ENCODE results near the gene ZDHHC6.
"Not testable (repeated sequence)": the region's sequence is repeated elsewhere in the genome, so short reads cannot be mapped to it uniquely, and the experiment has no call there.

Gene ZDHHC6

GRCh38 chr10:112404617-112405016 lies 42.1 kb downstream of the ZDHHC6 start:
- Histone ChIP-seq H3K9me3 (ENCODE audit: control insufficient read depth, low read length) (no peaks in the 10 kb centered on the region), H3K4me1 (ENCODE audit: control insufficient read depth, insufficient read depth, low read length) (peaks cover 22% of the 10 kb centered on the region), H3K36me3 (ENCODE audit: control insufficient read depth, insufficient read depth, low read length) (peaks cover 6% of the 10 kb centered on the region), H3K9ac (ENCODE audit: low read length) (no peak overlapping the region), H3K27me3 (ENCODE audit: control insufficient read depth, insufficient read depth, low read length) (no peaks in the 10 kb centered on the region), H3K4me3 (ENCODE audit: low read length) (no peak overlapping the region)

DNA sequence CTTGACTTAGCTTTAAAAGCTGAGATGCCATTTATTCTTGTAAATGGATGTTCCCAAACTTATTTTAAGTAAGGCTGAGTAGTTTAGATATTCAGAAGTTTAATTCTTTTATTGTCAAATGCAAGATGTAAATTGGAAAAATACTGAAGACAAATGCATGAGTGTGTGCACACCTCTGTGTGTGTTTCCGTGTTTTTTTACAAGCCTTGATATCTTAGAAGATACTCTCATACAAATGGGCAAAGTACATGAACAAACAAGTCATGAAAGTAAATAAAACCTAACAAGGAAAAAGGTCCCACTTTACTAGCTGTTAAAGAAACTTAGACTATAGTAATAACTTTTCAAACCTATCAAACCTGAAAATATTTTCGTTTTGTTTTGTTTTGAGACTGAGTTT lies 43.8 kb downstream of the ZDHHC6 start:
- no peak overlapping the region for H3K9ac ChIP-seq (ENCODE audit: low read length)
- peaks cover 22% of the 10 kb centered on the region for H3K4me1 ChIP-seq (ENCODE audit: control insufficient read depth, insufficient read depth, low read length)
- no peak overlapping the region for H3K4me3 ChIP-seq (ENCODE audit: low read length)
- no peaks in the 10 kb centered on the region for H3K9me3 ChIP-seq (ENCODE audit: control insufficient read depth, low read length)
- no peaks in the 10 kb centered on the region for H3K27me3 ChIP-seq (ENCODE audit: control insufficient read depth, insufficient read depth, low read length)
- peaks cover 6% of the 10 kb centered on the region for H3K36me3 ChIP-seq (ENCODE audit: control insufficient read depth, insufficient read depth, low read length)

- Histone ChIP-seq H3K9me3 (ENCODE audit: control insufficient read depth, low read length) (no peaks in the 10 kb centered on the region), H3K36me3 (ENCODE audit: control insufficient read depth, insufficient read depth, low read length) (no peaks in the 10 kb centered on the region), H3K27me3 (ENCODE audit: control insufficient read depth, insufficient read depth, low read length) (no peaks in the 10 kb centered on the region), H3K4me3 (ENCODE audit: low read length) (no peak overlapping the region), H3K9ac (ENCODE audit: low read length) (no peak overlapping the region), H3K4me1 (ENCODE audit: control insufficient read depth, insufficient read depth, low read length) (peaks cover 27% of the 10 kb centered on the region)
Observed at GRCh38 chr10:112397592-112397991, 49.1 kb downstream of the ZDHHC6 start.

DNA sequence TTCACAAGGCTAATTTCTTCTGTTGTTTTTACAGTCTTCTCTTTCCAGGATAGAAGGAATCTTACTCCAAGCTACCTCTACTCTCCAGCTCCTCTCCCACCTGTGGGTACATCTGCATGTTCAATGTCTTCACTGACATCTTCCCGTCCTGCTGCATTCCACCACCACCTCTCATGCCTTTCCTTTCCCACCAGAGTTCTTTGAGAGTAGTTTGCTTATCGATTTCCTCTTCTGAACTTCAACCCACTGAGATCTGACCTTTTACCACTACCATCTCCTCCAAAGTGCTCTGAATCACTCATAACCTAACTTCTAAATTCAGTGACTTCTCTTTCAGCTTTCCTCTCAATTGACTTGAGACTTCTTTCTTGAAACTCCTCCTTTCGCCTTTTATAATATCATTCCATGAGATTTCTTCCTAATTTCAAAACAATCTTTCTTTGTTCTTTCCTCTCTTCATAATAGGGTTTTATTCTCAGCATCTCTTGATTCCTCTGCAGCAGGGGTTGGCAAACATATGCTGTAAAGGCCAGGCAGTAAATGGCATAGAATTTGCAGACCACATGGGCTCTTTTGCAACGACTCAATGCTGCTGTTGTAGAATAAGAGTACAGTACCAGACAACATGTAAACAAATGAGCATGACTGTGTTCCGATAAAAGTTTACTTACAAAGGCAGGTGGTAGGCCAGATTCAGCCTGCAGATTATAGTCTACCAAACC lies 50.7 kb downstream of the ZDHHC6 start:
- no peak overlapping the region for H3K4me3 ChIP-seq (ENCODE audit: low read length)
- peaks cover 23% of the 10 kb centered on the region for H3K4me1 ChIP-seq (ENCODE audit: control insufficient read depth, insufficient read depth, low read length)
- H3K9ac ChIP-seq (ENCODE audit: low read length), result no peak overlapping the region
- H3K36me3 ChIP-seq (ENCODE audit: control insufficient read depth, insufficient read depth, low read length), result no peaks in the 10 kb centered on the region
- no peaks in the 10 kb centered on the region for H3K27me3 ChIP-seq (ENCODE audit: control insufficient read depth, insufficient read depth, low read length)
- no peaks in the 10 kb centered on the region for H3K9me3 ChIP-seq (ENCODE audit: control insufficient read depth, low read length)

DNA sequence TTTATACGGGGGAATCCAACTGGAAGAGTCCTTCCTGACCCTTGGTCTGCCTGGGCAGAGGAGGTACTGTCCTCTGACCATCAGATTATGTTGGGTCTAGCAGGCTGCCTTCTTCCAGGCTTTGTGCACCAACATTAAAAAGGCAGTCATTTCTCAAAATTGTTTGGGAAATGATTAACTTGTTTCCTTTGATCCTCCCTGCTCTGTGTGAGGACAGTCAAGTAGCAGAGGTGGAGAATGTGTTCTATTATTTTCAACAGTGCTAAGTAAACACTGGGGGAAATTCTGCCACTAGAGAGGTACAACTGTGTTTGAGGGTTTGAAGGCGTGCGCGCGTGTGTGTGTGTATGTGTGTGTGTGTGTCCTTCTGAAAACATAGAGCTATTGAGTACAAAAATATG lies 52.2 kb downstream of the ZDHHC6 start:
- Histone ChIP-seq H3K36me3 (ENCODE audit: control insufficient read depth, insufficient read depth, low read length) (no peaks in the 10 kb centered on the region), H3K4me1 (ENCODE audit: control insufficient read depth, insufficient read depth, low read length) (peaks cover 26% of the 10 kb centered on the region), H3K9me3 (ENCODE audit: control insufficient read depth, low read length) (no peaks in the 10 kb centered on the region), H3K9ac (ENCODE audit: low read length) (no peak overlapping the region), H3K27me3 (ENCODE audit: control insufficient read depth, insufficient read depth, low read length) (no peaks in the 10 kb centered on the region), H3K4me3 (ENCODE audit: low read length) (no peak overlapping the region)

- Histone ChIP-seq H3K27me3 (ENCODE audit: control insufficient read depth, insufficient read depth, low read length) (no peaks in the 10 kb centered on the region), H3K4me3 (ENCODE audit: low read length) (no peak overlapping the region), H3K4me1 (ENCODE audit: control insufficient read depth, insufficient read depth, low read length) (peaks cover 32% of the 10 kb centered on the region), H3K9me3 (ENCODE audit: control insufficient read depth, low read length) (no peaks in the 10 kb centered on the region), H3K9ac (ENCODE audit: low read length) (no peak overlapping the region), H3K36me3 (ENCODE audit: control insufficient read depth, insufficient read depth, low read length) (no peaks in the 10 kb centered on the region)
Observed at GRCh38 chr10:112393827-112394226, 52.9 kb downstream of the ZDHHC6 start.

- no peaks in the 10 kb centered on the region for H3K36me3 ChIP-seq (ENCODE audit: control insufficient read depth, insufficient read depth, low read length)
- no peak overlapping the region for H3K9ac ChIP-seq (ENCODE audit: low read length)
- no peaks in the 10 kb centered on the region for H3K9me3 ChIP-seq (ENCODE audit: control insufficient read depth, low read length)
- H3K4me3 ChIP-seq (ENCODE audit: low read length), result no peak overlapping the region
- no peaks in the 10 kb centered on the region for H3K27me3 ChIP-seq (ENCODE audit: control insufficient read depth, insufficient read depth, low read length)
- peaks cover 37% of the 10 kb centered on the region for H3K4me1 ChIP-seq (ENCODE audit: control insufficient read depth, insufficient read depth, low read length)
Observed at GRCh38 chr10:112393341-112393740, 53.4 kb downstream of the ZDHHC6 start.

DNA sequence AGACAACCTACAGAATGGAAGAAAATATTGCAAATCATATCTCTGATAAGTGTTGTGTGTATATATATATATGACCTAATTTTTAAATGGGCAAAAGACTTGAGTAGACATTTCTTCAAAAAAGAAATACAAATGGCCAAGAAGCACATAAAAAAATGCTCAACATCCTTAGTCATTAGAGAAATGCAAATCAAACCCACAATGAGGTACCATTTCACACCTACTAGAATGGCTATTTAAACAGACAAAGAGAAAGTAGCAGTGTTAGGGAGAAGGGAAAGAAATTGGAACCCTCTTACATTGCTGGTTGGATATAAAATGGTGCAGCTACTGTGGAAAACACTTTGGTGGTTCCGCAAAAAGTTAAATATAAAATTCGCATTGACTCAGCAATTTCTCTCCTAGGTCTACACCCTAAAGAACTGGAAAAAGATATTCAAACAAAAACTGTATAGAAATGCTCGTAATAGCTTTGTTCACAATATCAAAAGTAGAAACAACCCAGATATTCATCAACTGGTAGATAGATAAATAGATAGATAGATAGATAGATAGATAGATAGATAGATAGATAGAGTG lies 56.5 kb downstream of the ZDHHC6 start:
- H3K4me1 ChIP-seq (ENCODE audit: control insufficient read depth, insufficient read depth, low read length), result peaks cover 43% of the 10 kb centered on the region
- H3K9me3 ChIP-seq (ENCODE audit: control insufficient read depth, low read length), result no peaks in the 10 kb centered on the region
- no peaks in the 10 kb centered on the region for H3K27me3 ChIP-seq (ENCODE audit: control insufficient read depth, insufficient read depth, low read length)
- no peak overlapping the region for H3K4me3 ChIP-seq (ENCODE audit: low read length)
- H3K9ac ChIP-seq (ENCODE audit: low read length), result no peak overlapping the region
- no peaks in the 10 kb centered on the region for H3K36me3 ChIP-seq (ENCODE audit: control insufficient read depth, insufficient read depth, low read length)

- no peaks in the 10 kb centered on the region for H3K27me3 ChIP-seq (ENCODE audit: control insufficient read depth, insufficient read depth, low read length)
- H3K9me3 ChIP-seq (ENCODE audit: control insufficient read depth, low read length), result no peaks in the 10 kb centered on the region
- H3K4me3 ChIP-seq (ENCODE audit: low read length), result no peak overlapping the region
- H3K9ac ChIP-seq (ENCODE audit: low read length), result no peak overlapping the region
- peaks cover 43% of the 10 kb centered on the region for H3K4me1 ChIP-seq (ENCODE audit: control insufficient read depth, insufficient read depth, low read length)
- H3K36me3 ChIP-seq (ENCODE audit: control insufficient read depth, insufficient read depth, low read length), result no peaks in the 10 kb centered on the region
Observed at GRCh38 chr10:112389271-112389822, 57.4 kb downstream of the ZDHHC6 start.

GRCh38 chr10:112388548-112388947 lies 58.2 kb downstream of the ZDHHC6 start:
- Histone ChIP-seq H3K36me3 (ENCODE audit: control insufficient read depth, insufficient read depth, low read length) (no peaks in the 10 kb centered on the region), H3K4me1 (ENCODE audit: control insufficient read depth, insufficient read depth, low read length) (peaks cover 44% of the 10 kb centered on the region), H3K4me3 (ENCODE audit: low read length) (no peak overlapping the region), H3K27me3 (ENCODE audit: control insufficient read depth, insufficient read depth, low read length) (no peaks in the 10 kb centered on the region), H3K9ac (ENCODE audit: low read length) (no peak overlapping the region), H3K9me3 (ENCODE audit: control insufficient read depth, low read length) (no peaks in the 10 kb centered on the region)

DNA sequence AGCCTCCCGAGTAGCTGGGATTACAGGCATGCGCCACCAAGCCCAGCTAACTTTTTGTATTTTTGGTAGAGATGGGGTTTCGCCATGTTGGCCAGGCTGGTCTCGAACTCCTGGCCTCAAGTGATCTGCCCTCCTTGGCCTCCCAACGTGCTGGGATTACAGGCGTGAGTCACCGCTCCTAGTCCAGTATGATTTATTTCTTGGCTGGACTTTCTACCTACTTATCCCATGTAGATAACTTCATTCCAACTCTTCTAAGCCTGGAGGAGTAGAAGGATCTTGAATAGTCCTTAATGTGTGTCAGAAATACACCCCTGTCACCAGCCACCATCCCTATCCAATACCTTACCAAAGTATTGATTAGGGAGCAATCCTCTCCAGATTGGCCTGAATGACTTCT lies 58.7 kb downstream of the ZDHHC6 start:
- not testable (repeated sequence) for H3K4me3 ChIP-seq (ENCODE audit: low read length); H3K9ac ChIP-seq (ENCODE audit: low read length)
- peaks cover 47% of the 10 kb centered on the region for H3K4me1 ChIP-seq (ENCODE audit: control insufficient read depth, insufficient read depth, low read length)

DNA sequence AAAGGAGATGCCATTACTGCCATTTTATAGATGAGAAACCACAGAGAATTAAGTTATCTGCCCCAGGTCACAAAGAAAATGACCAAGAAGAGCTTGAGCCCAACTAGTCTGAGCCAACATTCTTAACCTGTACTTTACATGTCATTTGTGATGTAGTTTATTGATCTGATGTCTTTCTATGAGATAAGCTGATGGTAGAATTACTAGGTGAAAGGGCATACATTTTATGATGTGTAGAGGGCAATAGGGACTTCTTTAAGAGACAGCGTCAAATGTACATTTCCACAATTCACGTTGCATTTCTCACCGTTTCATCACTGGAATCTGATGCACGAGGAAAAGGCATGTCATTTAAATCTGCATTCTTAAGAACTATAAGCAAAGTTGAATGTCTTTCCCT lies 61.5 kb downstream of the ZDHHC6 start:
- peaks cover 59% of the 10 kb centered on the region for H3K4me1 ChIP-seq (ENCODE audit: control insufficient read depth, insufficient read depth, low read length)
- no peak overlapping the region for H3K9ac ChIP-seq (ENCODE audit: low read length)
- no peaks in the 10 kb centered on the region for H3K9me3 ChIP-seq (ENCODE audit: control insufficient read depth, low read length)
- no peak overlapping the region for H3K4me3 ChIP-seq (ENCODE audit: low read length)
- H3K36me3 ChIP-seq (ENCODE audit: control insufficient read depth, insufficient read depth, low read length), result no peaks in the 10 kb centered on the region
- H3K27me3 ChIP-seq (ENCODE audit: control insufficient read depth, insufficient read depth, low read length), result no peaks in the 10 kb centered on the region

More for the DNA sequence above, 58.7 kb downstream of the ZDHHC6 start:
- H3K9me3 ChIP-seq (ENCODE audit: control insufficient read depth, low read length); H3K27me3 ChIP-seq (ENCODE audit: control insufficient read depth, insufficient read depth, low read length); H3K36me3 ChIP-seq (ENCODE audit: control insufficient read depth, insufficient read depth, low read length): not testable (repeated sequence)
